H7 (cell line): ENCODE measurements around the gene ATP11B. TPM values are rescaled to one million over a fixed set of nuclear protein-coding genes. Genes with fewer than 3 reads are reported as not detected.
"Not testable (repeated sequence)": the region's sequence is repeated elsewhere in the genome, so short reads cannot be mapped to it uniquely, and the experiment has no call there.

ENCODE experiments used
- DNase-seq: peaks from one replicate; pipeline ENCODE4 v3.0.0; 2012
- H3K27me3 ChIP-seq: 2 replicates; pipeline ENCODE4 v1.6.0; 2011; ENCODE audit warnings: mild to moderate bottlenecking, low read length; ENCODE audit not compliant: control insufficient read depth, insufficient read depth
- H3K36me3 ChIP-seq: replicated peaks from 2 replicates; pipeline ENCODE4 v1.5.1; 2011; ENCODE audit warnings: low read length; ENCODE audit not compliant: control insufficient read depth, insufficient read depth
- H3K4me3 ChIP-seq: 2 replicates; pipeline ENCODE4 v1.5.1; 2011; ENCODE audit warnings: low read depth, mild to moderate bottlenecking, control low read depth, low read length, moderate library complexity; ENCODE audit not compliant: insufficient read depth
- total RNA-seq: library from RNA; depleted of rRNA; stranded (reverse); fragments of >200 nt; shearing (Covaris generic); gene quantifications from 2 replicates; pipeline ENCODE4 v1.2.3, GENCODE V29; 2014

The ATP11B gene
- total RNA-seq, 1 experiment from 2014 or later = 14.2 TPM

- no peak for DNase-seq
- Histone ChIP-seq H3K4me3 (no peak overlapping the region), H3K36me3 (no peaks in the 10 kb centered on the region), H3K27me3 (no peaks in the 10 kb centered on the region; the same call in 1 of the 2 replicates)
Measured at GRCh38 chr3:182786564-182787196, 6.6 kb upstream of the ATP11B start.

- Histone ChIP-seq H3K4me3 (no peak overlapping the region), H3K27me3 (no peaks in the 10 kb centered on the region; the same call in 1 of the 2 replicates), H3K36me3 (no peaks in the 10 kb centered on the region)
- no peak for DNase-seq
Measured at GRCh38 chr3:182787302-182788036, 5.8 kb upstream of the ATP11B start.

DNA sequence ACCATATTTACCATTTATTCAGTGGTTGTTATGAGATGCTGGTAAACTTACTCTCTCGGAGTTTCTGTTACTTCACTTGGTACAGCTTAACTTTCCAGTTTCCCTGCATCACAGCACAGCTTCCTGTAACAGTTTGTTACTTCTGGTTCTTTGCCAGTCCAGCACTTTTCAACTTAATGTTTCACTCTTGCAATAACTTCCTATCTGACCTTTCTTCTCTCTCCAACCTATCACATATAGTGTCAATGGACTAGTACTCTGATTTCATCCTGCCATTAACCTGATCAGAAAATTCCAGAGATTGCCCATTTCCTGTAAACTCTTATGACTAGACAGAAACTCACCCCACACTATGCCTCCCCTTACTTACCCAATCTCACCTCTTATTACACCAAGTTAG lies 3.9 kb upstream of the ATP11B start:
- DNase-seq = no peak
- Histone ChIP-seq H3K36me3 (no peaks in the 10 kb centered on the region), H3K4me3 (no peak overlapping the region), H3K27me3 (peaks cover 4% of the 10 kb centered on the region; the same call in 1 of the 2 replicates)

GRCh38 chr3:182790612-182791011 lies 2.7 kb upstream of the ATP11B start:
- Histone ChIP-seq H3K36me3 (no peaks in the 10 kb centered on the region), H3K4me3 (no peak overlapping the region)
- DNase-seq = no peak

DNA sequence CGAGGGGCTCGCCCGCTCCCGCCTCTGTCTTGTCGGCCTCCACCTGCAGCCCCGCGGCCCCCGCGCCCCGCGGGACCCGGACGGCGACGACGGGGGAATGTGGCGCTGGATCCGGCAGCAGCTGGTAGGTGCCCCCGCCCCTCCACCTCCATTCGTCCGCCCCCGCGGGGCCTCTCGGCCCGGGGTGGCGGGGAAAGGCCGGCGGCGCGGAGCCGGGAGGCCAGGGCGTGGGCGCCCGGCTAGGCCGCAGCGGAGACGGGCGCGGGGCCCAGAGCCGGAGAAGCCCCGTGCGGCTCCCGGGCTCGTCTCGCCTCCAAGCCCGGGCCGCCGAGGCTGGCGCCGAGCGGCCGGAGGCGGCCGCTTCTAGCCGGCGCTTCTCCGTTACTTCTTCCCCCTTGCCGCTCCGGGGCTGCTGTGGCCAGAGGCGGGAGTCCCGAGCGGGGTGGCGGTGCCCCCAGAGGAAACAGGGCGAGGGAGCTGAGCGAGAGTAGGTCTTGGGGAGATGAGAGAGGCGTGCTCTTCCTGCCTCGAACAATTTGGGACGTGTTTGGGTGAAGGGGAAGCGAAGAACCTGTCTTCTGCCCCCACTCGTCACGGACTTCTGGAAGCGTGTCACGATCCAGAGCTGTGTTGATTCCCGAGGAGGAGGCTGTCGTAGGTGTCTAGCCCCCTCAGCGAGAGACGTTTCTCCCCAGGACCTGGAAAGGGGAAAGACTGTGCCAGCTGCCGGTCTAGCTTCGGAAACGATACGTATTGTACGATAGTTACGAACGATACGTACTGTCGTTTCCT lies 555 bp downstream of the ATP11B start:
- H3K4me3 ChIP-seq = peak overlapping the region; percentile 72
- DNase-seq = no peak
- H3K36me3 ChIP-seq = no peaks in the 10 kb centered on the region
- peaks cover 4% of the 10 kb centered on the region for H3K27me3 ChIP-seq

More at GRCh38 chr3:182790612-182791011, 2.7 kb upstream of the ATP11B start:
- H3K27me3 ChIP-seq = peaks cover 4% of the 10 kb centered on the region

GRCh38 chr3:182794455-182795388 lies 1.4 kb downstream of the ATP11B start:
- DNase-seq = no peak
- H3K4me3 ChIP-seq = peak overlapping the region; percentile 72
- H3K27me3 ChIP-seq = peaks cover 4% of the 10 kb centered on the region
- H3K36me3 ChIP-seq = no peaks in the 10 kb centered on the region

- Histone ChIP-seq H3K36me3 (no peaks in the 10 kb centered on the region), H3K4me3 (no peak overlapping the region), H3K27me3 (peaks cover 4% of the 10 kb centered on the region)
- no peak for DNase-seq
Measured at GRCh38 chr3:182795389-182795782, 2.1 kb downstream of the ATP11B start.

DNA sequence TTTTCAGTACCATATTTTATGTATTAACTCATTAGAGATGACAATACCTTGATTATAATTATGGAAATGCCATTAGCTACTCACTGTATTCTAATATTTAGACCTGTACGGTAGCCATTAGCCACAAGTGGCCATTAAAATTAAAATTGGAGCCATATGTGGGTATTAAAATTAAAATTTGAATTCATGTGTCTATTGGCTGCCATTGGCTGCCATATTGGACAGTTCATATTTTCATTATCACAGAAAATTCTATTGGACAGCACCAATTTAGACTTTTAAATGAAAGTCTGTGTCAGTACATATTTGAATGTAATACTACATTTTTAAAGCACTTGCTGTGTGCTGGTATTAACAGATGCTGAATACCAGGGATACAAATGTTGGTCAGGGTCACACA lies 3.0 kb downstream of the ATP11B start:
- Histone ChIP-seq H3K4me3 (no peak overlapping the region), H3K27me3 (peaks cover 4% of the 10 kb centered on the region), H3K36me3 (no peaks in the 10 kb centered on the region)

DNA sequence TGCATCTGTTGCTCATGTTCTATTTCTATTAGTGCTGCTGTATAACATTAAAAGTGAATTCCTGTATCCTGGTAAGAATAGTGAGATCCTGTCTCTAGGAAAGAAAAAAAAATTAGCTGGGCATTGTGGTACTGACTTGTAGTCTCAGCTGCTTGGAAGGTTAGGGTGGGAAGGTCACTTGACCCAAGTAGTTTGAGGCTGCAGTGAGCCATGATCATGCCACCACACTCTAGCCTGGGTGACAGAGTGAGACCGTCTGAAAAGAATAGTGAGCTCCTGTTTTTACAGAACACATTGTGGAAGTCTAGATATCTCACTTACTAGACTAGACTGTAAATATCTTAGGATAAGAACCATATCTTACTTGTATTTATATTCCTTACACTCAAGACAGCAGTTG lies 4.6 kb downstream of the ATP11B start:
- Histone ChIP-seq H3K36me3 (no peaks in the 10 kb centered on the region), H3K4me3 (no peak overlapping the region), H3K27me3 (peaks cover 4% of the 10 kb centered on the region)
- no peak for DNase-seq

More for the DNA sequence above, 3.0 kb downstream of the ATP11B start:
- DNase-seq = no peak

GRCh38 chr3:182799143-182799542 lies 5.8 kb downstream of the ATP11B start:
- H3K27me3 ChIP-seq, H3K36me3 ChIP-seq, DNase-seq, H3K4me3 ChIP-seq: not testable (repeated sequence)

DNA sequence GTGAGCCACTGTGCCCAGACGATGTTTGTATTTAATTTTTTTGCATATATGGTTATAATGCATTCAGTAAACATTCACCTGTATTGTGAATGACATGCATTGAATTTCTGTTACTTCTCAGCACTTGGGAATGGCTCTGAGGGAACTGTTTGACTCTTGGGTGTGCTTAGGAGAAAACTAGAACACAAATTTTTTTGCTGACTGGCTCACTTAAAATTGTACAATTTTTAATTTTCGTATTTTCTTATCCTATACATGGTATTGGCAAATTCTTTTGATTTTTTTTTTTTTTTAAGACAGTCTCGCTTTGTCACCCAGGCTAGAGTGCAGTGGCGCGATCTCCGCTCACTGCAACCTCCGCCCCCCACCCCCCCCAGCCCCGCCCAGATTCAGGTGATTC lies 7.2 kb downstream of the ATP11B start:
- Histone ChIP-seq H3K27me3 (no peaks in the 10 kb centered on the region), H3K4me3 (no peak overlapping the region), H3K36me3 (no peaks in the 10 kb centered on the region)
- no peak for DNase-seq

DNA sequence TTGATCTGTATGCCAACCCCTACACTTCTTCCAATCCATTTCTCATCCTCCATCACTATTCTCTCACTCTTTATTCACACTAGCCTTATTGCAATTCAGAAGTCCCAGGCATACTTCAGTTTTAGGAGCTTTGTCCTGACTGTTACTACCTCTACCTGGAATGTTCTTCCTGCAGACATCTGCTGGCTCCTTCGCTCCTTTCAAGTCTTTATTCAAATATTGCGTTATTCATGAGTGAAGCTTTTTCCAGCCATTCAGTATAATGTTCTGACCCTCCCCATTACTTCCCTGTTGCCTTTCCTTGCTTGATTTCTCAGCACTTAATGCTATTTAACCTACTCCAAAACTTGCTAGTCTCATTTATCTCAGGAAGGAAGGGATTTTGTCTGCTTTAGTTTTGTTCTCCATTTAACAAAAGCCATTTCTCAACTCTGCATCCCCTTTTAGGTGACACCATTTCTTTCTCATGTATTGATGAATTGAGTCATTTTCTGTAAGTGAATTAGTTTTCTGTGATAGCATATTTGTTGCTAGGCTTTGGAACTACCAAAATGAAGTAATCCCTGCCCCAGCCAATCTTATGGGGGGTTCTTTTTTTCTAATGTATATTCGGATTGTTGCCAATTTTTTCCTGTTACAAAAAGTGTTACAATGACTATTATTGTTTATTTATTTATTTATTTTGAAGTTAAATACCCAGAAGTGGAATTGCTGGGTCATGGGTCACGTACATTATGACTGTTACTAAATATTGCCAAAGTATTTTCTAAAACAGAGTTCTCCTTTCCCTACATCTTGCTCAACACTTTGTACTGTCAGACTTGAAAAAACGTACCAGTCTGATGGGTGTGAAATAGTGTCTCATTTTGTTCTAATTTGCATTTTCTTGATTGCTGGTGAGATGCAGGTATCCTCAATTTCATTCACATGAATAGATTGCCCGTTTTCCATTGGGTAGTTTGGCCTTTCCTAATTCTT lies 9.4 kb downstream of the ATP11B start:
- no peaks in the 10 kb centered on the region for H3K36me3 ChIP-seq
- no peaks in the 10 kb centered on the region for H3K27me3 ChIP-seq
- no peak for DNase-seq
- H3K4me3 ChIP-seq = no peak overlapping the region

- Histone ChIP-seq H3K27me3 (no peaks in the 10 kb centered on the region), H3K4me3 (no peak overlapping the region), H3K36me3 (no peaks in the 10 kb centered on the region)
- no peak for DNase-seq
Measured at GRCh38 chr3:182803596-182803995, 10.3 kb downstream of the ATP11B start.
